Measurements from ENCODE around the gene ELFN1.

Gene ELFN1

DNA sequence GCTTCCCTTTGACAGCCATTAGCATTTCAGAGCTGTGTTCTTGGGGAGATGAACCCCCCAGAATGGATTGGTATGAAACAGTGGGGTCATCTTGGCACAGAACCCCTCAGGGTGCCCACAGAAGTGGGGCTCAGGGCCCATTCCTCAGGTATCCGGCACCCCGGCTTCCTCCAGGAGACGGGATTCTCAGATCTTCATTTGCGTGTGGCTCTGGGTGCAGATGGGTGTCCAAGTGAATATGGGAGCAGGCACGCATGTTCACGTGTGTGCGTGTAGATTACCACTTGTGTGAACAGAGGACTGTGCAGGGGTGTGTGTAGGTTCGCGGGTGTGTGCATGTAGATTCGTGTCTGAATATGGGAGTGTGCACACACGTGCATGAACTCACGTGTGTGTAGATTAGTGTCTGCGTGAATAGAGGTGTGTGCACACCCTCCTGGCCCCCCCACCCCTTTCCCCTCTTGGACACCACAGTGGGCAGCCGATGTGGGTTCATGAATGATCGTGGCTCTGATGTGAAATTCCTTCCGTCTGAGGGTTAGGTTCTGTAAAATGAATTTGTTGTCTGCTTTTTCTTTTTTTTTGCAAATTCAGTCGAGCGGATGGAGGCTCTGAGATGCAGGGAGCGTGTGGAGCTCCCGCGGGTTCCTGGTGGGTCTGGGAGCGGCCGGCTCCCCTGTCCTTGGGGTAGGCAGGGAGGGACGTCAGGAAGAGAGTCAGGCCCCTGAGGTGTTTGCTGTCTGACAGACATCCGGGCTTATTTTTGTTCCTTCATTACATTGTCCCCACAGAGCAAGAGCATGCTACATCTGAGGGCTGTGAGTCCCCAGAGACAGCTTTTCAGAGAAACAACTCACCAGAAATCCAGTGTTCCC lies 7.4 kb downstream of the ELFN1 start:
- DNase-seq, result no peak

DNA sequence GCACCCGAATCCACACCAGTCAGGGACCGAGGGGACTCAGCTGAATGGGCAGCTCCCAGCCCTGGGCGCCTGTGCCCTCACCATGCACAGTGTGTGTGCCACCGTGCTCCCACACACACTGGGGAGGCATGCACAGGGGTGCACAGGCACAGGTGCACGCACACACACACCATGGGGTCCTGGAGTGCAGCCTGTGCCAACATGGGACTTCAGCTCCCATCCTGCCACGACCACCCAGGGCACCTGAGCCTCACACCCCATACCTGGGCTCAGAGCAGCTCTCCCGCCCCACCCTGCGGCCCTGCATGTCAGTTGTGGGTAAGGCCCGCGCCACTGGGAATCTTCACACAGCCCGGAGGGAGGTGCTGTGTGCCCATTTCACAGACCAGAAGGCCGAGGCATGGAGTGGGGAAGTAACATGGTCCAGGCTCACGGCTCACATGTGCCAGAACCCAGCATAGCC lies 8.0 kb downstream of the ELFN1 start:
- no peak for DNase-seq

DNA sequence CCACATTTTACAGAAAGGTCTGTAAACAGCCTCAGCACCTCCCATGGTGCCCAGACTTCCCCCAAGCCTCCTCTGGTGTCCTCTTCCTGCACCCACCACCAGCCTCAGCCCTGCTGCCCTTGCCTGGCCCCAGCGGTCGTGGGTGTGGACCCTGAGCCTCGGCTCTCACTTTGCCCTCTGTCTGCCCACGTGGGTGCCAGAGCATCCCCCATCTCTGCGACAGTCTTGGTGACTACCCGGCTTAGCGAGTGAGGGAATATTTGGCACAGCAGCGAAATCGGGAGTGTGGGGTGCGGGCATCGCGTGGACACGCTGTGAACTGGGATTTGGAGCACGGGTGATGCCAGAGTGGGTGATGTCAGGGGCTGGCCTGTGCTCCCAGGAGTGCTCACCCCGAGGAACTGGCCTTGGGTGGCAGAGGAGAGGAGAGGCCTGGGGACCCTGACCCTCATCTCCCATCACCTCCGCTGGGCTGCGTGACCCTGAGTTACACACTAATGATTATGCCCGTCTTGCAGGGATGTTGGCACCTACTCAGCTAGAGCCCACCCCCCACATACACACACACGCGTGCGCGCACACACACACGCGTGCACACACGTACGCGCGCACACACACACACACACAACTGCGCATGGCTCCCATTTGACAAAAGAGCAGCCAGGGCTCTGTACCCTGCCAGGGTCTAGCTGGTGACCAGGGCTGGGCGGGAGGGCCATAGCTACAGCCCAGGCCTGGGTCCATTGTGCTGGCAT lies 8.7 kb downstream of the ELFN1 start:
- DNase-seq, result no peak

DNA sequence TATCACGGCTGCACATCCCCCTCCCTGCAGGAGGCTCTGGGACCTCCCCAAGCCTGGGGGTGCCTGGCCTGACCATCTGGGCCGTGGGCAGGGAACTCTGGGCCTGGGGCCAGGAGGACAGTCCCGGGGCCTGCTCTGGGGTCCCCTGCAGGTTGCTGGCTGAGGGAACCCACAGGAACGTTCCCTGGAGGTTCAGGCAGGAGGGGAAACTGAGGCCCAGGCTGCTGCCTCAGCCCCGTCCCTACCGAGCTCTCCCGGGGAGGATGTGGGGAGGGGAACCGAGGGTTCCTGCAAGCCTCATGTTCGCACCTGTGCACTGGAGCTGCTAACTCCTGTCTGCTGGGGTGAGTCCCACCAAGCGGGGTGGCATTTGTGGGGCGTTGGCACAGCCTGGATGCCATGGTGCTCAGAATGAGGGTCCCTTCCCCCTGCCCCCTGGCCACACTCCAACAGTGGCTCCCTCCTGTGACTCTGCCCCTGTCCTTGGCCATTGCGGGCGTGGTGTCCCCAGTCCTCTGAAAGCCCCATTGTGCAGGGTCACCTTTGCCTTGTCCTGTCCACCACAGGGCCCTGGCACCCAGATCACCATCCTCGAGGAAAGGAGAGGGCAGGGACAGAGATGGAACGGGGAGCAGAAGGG lies 9.4 kb downstream of the ELFN1 start:
- DNase-seq, result no peak

DNA sequence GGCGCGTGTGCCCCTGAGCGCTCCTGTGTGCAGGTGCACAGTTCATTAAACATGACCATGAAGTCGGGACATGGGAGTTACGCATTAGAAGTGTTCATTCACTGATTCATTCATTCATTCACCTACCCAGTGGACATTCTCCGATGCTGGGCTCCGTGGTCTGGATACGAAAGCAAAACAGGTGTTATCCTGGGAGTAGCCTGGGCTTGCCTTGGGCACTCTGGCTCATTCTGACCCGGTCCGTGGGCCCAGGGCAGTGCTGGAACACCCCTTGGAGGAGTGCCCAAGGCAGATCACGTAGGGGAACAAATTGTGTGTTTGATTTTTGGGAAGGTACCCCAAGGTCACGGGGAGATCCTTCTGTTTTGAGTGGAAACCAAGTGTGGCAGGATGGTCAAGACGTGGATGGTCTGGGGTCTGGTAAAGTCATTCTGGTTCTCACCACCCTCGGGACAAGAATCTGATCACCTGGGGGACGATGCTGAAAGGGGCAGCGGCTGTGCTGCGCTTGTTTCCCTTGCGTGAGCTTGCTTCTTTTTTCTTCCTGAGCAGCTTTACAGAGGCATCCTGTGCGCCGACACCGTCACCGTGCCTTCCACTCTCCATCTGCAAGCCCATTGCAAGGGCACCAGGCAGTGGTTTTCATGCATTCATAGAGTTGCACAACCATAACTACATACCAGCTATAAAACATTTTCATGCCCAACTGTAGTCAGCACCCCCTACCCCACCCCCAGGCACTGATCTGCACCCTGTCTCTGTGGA lies 10.1 kb downstream of the ELFN1 start:
- DNase-seq, result no peak

DNA sequence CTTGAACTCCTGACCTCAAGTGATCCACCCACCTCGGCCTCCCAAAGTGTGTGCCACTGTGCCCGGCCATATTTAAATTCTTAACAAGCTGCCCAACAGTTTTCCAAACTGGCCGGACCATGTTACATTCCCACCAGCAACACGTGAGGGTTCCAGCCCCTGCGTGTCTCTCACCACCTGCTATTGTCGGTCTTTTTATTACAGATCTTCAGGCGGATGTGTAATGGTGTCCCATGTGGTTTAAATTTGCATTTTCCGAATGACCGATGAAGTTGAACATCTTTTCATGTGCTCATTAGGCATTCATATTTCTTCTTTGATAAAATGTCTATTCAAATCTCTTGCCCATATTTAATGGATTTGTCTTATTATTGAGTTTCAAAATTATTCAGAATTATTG lies 11.5 kb downstream of the ELFN1 start:
- DNase-seq, result no peak

DNA sequence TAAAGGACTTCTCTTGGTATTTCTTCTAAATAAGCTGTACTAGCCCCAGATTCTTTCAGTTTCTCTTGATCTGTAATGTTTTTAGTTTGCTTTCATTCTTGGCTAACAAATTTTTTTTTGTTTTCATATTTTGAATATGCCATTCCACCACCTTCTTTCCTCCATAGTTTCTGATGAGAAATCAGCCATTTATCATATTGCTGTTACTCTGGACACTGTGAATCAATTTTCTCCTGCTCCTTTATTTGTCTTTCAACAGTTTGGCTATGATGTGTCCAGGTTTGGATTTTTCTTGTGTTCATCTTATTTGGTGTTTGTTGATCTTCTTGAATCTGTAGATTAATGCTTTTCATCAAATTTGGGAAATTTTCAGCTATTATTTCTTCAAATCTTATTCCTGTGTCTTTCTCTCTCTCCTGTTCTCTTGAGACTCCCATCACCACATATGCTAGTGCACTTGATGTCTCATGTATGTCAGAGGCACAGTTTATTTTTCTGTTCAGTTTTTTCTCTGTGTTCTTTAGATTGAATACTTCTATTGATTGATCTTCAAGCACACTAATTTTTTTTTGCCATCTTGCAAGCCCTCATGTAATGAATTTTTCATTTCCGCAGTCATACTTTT lies 15.0 kb downstream of the ELFN1 start:
- no peak for DNase-seq

DNA sequence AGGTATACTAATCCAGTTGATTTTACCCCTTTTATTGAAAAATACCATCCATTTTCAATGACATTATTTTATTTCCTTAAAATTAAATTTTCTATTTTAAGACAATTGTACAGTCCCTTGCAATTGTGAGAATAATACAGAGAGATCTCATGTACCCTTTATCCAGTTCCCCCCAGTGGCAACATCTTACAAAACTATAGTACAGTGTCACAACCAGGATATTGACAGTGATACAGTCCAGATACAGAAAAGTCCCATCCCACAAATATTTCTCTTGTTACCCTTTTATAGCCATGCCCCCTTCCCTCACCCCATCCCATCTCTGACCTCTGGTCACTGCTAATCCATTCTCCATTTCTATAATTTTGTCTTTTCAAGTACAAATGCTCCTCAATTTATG lies 18.5 kb downstream of the ELFN1 start:
- DNase-seq, result no peak

DNA sequence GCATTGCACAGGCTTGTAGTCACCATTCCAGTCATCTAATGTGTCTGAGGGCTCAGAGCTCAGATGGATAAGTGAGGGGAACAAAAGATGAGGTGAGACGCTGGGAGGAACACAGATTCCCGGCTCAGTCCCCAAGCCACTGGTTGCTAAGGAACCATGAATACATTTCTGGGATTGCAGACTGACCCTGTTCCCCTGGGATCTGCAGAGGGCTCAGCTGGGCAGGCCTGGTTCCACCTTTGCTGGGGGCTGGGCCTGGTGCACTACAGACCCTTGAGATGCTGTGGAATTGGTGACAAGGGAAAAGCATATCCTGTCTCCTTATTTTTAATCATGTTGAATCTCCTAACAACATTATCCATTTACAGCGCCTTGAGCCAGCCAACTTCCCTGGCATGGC lies 19.2 kb downstream of the ELFN1 start:
- DNase-seq, result no peak

DNA sequence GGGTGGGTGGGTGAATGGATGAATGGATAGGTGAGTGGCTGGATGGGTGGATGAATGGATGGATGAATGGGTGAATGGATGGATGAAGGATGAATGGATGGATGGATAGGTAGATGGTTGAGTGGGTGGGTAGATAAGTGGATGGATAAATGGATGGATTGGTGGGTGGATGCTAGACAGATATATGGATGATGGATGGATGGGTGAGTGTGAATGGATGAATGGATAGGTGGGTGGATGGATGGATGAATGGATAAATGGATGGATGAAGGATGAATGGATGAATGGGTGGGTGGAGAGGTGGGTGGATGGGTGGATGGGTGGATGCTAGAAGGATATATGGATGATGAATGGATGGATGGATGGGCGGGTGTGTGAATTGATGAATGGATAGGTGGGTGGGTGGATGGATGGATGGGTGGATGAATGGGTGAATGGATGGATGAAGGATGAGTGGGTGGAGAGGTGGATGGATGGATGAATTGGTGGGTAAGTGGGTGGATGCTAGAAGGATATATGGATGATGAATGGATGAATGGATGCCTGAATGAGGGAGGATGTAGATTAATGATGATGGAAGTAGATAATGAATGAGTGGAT lies 20.4 kb downstream of the ELFN1 start:
- no peak for DNase-seq

DNA sequence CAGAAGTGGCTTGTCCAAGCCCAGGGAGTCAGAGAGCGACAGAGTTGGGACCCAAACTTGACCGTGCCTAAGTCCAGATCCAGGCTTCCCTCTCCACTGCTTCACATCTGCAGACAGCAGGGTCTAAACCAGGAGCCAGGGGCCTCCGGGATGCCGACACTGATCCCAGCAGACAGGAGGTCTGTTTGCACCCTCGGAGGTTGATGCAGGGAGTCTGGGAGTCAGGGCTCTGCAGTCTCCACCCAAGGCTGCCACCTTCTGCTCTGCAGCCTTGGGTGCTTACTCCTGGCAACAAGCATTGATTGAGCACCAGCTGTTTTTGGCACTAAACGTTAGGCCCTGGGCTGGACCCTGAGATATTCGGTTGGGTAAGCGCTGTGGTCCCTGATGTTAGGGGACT lies 21.0 kb downstream of the ELFN1 start:
- no peak for DNase-seq

DNA sequence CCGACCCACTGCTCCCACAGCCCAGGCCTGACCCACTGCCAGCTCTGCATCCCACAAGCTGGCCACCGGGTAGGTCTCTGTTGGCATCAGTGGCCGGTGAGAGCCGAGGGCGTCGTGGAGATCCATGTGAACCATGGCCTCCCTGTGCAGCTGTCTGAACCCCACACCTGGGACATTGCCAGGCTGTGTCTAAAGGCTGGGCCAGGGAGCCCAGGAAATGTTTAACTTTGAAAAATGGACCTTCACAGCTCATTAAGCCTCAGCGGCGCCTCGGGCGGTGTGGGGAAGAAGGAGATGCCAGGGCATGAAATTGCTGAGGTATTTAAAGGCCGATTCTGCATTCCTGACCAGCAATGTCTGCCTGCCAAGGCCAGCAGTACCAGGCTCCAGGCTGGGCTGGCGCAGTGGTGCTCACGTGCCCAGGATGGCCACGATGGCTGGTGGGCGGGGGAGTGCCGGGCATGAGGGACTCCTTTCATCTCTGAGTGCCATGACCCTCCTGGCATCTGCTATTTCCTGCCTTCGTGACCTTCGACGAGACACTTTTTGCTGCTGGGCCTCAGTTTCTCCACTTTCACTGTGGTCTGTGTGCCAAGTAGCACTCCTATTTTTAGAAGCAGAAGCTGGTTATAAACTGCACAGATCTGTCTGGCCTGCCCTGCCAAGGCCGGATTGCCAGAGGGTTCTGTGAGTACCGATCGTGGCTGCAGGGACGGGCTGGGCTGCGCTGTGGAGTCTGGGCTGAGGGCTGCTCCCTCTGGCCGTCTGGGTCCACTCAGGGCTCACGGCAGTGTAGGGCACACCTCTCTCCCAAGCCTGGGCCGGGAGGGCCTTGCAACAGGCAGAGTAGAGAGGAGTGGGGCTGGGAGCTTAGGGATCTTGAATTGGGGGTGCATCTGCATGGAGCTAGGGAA lies 21.8 kb downstream of the ELFN1 start:
- DNase-seq, result no peak

DNA sequence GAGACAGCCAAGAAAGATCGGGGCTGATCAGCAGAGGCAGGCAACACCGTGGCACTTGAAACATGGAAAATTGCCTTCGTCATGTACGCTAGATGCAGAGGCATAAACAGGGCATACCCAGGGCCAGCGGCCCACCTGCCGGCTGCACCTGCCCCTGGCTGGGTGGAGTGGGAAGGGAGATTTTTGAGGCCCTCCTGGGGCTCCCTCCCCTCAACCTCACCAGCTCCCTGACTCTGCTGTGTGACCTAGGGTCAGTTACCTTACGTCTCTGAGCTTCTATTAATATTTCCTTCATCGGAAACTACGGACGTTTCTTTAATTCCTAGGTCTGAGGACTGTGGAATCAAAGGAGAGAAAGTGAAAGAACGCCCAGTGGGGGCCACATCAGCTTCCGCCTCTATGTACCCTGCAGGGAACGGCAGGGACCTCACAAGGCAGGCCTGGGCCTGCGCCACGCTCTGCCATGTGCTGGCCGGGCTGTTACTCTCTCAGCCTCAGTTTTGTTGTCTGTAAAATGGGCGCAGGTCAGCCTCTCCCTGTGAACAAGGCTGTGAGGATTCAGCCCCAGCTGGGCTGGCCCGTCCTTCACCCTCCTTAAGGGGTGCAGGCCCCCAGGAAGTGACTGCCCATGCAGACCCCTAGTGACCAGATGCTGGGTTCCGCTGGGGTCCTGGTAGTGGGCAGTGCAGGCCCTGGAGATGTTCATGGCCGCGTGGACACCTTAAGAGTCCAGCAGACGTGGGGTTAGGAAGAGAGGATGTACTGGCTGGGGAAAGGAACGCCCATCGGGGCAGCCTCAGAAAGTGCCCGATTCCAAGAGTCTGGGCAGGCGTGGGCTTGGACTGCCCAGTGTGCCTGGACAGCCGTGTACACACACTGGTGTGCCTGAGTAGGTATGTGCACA lies 22.7 kb downstream of the ELFN1 start:
- DNase-seq, result no peak

DNA sequence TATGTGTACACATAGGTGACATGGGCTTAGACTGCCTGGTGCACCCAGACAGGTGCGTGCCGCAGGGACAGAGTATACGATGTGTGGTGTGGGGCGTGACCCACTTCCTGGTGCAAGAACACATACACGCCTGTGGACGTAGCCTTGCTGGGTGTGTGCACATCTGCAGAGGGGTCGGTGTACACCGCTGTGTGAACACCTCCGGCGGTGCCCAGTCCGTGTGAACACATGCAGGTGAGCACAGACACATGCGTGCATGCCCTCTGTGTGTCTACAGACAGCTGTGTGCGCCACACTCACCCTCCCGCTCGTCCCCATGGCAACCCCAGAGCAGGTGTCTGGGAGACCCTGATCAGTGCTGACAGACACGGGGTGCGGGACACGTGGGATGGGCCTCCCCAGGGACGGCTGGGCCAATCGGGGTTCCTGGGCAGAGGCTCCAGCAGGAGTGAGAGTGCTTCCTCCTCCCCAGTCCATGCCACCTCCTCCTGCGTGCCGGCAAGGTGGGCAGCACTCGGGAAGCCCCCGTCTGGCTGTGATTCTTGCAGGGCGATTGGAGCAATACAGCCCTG lies 23.4 kb downstream of the ELFN1 start:
- no peak for DNase-seq

DNA sequence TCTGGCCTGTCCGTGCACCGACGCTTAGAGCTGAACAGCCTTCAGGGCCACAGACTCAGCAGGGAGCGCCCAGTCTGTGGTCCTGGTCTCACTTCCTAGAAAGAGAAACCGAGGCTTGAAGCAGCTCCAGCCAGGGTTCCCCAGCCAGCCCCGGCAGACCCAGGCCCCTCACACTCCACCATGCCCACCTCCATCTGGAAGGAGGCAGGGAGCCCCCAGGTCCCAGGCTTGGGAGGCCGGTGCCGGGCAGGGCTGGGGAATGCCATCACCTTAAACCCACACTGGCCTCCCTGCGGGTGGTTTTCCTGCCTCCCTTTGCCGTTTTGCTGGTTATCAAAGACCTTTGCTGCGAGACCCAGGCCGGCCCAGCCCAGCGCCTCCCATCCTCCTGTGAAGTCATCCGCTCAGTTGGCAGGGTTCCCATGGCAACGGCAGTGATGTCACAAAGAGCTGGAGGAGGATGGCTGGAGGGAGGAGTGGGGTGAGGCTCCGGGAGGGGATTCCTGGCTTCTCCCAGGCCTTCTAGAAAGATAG lies 24.0 kb downstream of the ELFN1 start:
- no peak for DNase-seq

DNA sequence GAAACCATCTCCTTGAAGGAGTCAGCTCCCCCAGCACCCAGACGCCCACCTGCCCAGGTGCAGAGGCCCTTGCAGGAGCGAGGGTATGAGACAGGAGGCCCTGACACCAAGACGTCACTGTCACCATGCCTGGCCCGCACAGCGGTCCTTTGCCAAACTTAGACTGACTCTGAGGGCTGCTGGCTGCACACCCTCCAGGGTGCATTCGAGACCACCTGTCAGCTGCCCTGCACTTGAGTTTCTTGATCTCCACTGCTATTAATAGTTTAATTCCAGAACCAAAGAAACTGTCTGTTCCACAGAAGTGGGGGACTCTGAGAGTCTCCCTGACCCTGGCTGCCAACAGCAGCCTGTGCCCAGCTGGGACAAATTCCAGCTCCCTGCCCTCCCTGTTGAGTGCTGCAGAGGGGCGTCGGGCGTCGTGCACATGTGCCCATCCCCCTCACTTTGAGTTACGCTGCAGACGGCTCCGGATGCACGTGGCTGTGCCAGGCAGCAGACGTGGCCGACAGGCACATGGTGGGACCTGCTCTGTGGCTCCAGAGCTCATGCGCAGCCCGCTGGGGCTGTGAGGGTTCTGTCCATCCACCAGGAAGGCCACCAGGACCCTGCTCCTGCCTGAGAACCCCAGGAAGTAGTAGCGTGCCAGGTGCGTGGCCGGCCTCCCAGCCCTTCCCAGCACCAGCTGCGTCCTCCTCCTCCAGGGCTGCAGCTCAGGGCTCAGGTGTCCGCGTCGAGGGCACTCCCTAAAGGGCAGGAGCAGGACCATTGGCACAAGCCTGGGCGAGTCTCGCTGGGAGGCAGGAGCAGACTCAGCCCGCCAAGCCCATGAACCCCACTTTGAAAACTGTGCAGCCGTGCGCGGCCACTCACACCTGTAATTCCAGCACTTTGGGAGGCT lies 24.8 kb downstream of the ELFN1 start:
- DNase-seq, result no peak

DNA sequence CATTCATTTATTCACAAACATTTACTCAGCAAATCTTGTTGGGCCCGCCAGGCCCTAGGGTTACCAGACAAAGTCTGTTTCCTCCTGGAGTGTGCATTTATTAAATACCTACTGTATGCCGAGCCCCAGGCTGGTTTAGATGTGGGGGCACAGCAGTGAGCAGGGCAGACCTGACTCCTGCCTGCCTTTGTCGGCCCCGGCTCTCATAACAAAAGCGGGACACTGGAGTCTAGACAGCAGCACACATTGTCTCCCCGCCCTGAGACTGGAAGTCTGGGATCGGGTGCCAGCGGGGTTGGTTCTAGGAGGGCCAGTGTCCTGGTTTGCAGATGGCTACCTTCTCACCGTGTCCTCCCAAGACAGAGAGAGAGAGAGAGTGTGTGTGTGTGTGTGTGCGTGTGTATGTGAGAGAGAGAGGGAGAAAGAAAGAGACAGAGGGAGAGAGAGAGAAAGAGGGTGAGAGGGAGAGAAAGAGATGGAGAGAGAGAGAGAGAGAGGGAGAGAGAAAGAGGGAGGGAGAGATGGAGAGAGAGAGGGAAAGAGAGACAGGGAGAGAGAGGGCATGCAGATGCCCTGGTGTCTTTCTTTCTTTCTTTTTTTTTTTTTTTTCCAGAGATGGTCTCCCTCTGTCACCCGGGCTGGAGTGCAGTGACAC lies 25.9 kb downstream of the ELFN1 start:
- DNase-seq, result no peak
